CD4-positive, alpha-beta T cell treated with Interleukin-6 for 4 hours (primary cell): Measurements from ENCODE around the gene HEATR5B.

Source experiments
- DNase-seq: peaks from one replicate; pipeline ENCODE4 v3.0.0-alpha.2; 2020; ENCODE audit warnings: mixed read lengths

The HEATR5B gene

DNA sequence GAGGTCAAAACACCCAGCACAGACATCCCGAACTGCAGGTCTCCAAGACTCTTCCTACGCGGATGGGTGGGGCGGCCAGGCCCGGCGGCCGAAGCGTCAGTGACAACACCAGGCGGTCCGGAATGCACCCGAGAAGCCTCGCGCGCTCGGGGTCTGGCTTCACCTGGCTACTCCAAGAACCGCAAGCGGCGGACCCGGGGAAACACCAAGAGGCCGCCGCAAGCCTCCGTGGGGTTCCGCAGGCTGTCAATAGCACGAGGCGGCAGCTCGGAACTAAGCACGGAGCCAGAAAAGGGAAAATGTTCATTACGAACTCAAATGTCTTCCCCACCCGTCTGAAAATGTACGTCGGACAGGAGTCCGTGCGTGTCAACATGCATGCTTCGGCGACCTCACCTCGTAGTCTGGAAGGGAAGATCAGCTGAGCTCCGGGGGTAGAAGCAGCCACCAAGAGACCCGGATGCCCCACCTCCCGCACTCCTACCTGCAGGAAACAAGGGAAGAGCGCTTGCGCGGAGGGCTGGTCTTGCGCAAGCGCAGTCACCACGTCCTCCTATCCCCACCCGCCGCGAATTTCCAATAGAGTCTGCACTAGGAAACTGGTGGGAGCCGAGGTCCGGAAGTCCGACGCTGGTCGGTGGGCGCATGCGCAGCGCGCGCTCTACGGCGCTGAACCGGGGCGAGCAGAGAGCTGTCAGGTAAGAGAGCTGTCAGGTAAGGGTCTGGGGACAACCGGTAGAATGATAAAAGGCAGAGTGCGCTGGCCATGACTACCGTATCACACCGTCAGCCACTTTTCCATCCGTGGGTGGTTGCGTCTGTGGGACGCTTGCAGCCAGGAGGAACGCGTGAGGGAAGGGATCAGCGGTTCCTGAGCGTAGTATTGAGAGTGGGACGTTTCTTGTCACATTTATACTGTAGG, at the start of gene HEATR5B, which contains the start of gene GPATCH11:
TSS of gene HEATR5B (minus strand) at position 500 of the 922 bp plus-strand sequence. CDS start 958 bp downstream, outside the sequence.
TSS of gene GPATCH11 (plus strand) at position 646 of the 922 bp plus-strand sequence. CDS start 3,864 bp downstream, outside the sequence.
- DNase-seq, result peak; percentile 96

DNA sequence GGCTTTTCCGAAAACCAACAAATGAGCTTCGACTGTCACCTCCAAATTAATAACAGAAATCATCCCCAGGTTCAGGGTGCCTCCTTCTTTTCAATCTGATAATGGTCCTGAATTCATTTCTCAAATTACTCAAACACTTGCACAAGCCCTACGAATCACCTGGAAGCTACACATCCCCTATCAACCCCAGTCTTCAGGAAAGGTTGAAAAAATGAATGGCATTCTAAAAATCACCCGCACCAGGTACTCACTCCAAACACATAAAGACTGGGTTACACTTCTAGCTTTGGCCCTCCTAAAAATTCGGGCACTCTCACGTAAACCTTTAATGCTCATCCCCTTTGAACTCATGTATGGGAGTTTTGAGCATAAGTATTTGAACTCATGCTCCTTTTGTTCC, 48.7 kb upstream of the HEATR5B start:
- DNase-seq, result no peak

DNA sequence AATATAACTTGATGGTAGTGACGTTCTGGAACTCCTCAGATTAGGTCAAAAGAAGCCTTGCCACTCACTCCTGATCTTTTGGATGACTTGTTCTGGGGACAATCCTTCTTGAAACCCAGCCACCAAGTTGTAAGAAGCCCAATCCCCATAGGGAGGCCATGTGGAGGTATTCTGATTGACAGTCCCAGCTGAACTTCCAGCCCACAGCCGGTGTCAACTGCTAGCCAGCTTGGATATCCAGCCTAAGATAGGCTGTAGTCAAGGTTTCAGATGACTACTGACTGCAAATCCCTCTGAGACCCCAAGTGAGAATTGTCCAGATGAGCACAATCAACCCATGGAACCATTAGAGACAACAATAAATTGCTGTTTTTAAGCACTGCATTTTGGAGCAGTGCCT, 41.2 kb upstream of the HEATR5B start:
- no peak for DNase-seq

DNA sequence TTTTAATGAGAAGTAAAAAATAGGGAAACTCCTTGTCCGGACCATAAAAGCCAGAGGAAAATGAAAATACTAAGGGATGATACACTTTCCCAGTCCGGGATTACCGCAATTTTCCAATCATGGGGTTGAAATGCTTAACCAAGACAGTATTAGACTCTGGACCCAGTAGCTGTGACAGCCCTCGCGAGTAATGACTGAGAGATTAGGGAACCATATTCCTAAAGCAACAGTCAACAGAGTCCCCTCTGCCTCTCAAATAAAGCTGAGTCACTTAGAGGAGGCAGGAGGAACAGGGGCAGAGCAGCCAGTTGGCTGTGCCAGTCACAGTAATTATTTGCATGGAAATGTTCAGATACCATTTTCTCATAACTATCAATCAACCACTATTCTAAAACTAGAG, 35.0 kb upstream of the HEATR5B start:
- no peak for DNase-seq

DNA sequence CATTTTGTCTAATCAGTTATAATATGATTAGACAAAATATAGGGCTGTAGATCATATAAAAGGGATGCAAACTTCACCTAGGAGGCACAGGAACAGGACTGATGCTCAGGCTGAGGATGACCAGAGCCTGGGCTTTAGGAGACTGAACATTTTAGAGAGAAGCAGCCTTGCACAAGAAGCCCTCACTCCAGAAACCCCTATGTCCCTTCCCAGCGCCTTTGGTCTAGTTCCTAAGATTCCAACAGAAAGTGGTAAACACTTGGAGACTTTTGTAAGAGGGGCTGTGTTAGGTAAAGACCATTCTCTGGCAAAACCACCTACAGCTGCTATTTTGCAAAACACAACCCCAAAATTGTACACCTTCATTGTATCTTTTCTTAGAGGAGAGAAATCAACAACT, 33.4 kb upstream of the HEATR5B start:
- no peak for DNase-seq

DNA sequence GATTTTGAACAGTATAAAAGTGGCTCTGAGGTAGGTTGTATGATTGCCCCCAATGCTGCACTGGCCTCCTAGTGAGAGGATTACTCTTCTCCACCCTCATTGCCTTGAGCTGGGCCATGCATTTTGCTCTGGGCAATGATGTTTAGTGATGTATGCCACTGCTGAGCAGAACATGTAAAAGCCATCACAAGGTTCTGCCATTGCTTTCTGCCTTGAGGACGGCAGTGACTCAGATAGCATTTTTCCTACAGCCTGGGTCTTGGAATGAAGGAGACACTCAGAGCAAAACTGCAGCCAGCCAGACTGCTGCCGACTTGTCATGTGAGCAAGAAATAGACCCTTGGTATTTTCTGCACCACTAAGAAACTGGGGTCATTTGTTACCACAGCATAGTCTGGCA, 27.8 kb upstream of the HEATR5B start:
- DNase-seq, result no peak

DNA sequence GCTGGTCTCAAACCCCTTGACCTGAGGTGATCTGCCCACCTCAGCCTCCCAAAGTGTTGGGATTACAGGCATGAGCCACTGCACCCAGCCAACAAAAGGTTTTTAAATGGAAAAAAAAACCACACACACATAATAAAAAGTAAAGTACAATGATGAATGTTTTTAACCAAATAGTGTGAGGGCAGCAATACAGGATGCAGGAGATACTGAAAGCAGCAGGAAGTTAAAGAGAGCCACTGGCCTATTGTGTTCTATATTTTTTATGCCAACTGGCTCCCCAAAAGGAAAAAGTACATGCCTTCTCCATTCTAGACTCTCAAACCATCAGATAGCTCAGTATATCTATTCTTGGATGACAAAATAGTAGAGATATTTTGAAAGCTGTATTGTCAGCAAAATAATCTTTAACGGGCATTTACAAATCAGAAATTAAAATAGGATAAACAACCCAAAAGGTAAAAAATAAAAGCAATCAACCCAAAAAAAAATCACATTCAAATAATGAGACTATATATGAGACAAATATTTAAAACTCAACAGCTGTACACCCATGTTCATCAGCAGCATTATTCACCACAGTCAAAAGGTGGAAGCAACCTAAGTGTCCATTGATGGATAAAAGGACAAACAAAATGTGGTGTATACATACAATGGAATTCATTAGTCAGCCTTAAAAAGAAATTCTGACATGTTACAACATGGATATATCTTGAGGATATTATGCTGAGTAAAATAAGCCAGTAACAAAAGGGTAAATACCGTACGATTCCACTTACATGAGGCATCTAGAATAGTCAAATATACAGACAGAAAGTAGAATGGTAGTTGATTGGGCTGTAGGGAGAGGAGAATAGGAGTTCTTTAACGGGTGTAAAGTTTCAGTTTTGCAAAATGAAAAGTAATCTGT, 26.4 kb upstream of the HEATR5B start:
- no peak for DNase-seq

DNA sequence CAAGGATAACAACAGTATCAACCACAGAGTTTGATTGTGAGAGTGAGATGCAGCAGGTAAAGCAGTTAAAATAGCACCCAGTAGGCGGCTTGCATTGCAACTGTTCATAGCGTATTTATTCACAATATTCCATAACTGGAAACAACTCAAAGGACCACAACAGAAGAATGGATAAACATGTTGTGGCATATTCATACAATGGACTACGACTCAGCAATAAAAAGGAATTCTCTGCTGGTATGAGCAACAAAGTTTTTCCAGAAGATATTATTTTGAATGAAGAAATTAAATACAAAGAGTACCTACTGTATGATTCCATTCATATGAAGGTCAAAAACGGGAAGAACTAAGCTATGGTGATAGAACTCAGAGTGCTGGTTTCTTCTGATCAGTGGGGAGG, 25.4 kb upstream of the HEATR5B start:
- no peak for DNase-seq

DNA sequence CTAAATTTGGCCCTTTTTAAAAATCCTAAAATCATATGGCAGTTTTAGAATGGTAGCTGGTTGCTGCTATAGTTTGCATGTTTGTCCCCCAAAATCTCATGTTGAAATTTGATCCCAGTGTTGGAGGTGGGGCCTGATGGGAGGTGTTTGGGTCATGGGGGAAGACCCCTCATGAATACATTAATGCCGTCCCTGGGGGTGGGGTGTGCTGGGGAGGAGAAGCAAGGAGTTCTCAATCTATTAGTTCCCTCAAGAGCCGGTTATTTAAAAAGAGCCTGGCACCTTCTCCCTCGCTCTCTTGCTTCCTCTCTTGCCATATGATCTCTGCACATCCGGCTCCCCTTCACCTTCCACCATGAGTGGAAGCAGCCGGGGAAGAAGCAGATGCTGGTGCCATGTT, 21.0 kb upstream of the HEATR5B start:
- no peak for DNase-seq

DNA sequence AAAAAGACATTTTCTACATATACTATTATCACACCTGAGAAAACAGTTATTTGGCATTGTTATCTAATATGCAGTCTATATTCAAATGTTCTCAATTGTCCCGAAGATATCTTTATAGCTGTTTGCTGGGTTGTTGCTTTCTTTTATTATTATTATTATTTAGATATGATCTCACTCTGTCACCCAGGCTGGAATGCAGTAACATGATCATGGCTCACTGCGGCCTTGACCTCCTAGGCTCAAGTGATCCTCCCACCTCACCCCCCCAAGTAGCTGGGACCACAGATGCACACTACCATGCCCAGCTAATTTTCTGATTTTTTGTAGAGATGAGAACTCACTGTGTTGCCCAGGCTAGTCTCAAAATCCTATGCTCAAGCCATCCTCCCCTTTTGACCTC, 20.0 kb upstream of the HEATR5B start:
- no peak for DNase-seq

DNA sequence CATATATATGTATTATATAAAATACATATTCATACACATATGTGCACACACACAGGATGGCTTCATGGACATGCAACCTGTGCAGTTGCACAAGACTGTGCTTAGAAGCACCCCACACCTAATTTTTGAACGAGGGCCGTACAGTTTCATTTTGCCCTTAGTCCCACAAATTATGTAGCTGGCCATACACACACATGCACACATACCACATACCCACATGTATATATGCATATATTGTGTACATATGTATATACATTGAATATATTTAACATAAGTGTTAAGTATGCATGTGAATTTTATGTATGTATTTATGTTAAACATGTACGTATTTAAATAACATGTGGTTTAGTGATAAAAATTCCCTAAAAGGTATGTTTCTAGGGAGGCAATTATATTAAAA, 18.4 kb upstream of the HEATR5B start:
- no peak for DNase-seq

DNA sequence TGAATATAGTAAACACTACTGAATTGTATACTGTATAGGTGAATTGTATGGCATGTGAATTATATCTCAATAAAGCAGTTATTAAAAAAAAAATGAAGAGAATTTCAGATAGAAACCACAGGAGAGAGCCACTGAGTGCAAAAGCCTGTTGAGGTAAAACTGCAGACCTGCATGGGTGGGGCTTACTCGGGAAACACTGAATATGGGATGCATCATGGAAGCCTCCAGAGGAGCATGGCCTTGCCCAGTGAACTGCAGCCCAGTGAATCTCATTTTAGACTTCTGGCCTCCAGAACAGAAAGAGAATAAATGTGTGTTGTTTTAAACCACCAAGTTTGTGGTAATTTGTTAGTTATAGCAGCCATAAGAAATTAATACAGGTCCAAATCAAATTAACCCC, 15.9 kb upstream of the HEATR5B start:
- DNase-seq, result no peak

DNA sequence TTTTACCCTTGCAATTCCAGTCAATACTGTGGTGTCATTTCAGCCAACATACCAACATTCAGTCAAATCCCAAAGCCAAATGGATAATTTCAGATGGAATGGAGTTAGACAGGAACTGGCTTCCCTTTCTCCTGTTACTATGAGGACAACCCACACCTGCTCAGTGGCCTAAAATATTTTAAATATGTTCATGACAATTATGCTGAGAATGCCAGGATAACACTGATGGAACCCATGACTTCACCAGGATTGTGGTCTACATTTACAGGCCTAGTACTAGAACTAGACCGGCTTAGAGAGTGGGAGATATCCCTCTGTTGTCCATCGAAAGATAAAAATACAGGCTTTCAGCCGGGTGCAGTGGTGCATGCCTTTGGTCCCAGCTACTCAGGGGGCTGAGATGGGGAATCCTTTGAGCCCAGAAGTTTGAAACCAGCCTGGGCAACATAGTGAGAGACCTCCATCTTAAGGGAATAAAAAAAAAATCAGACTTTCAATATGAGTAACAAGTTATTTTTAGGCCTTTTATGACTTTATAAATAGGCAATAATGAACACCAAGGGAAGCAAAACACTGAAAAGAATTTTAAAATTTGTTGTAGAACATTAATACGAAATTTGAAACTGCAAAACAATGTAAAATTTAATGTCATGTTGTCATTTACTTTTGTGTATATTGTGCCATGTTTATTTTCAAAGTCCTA, 14.4 kb upstream of the HEATR5B start:
- DNase-seq, result no peak

DNA sequence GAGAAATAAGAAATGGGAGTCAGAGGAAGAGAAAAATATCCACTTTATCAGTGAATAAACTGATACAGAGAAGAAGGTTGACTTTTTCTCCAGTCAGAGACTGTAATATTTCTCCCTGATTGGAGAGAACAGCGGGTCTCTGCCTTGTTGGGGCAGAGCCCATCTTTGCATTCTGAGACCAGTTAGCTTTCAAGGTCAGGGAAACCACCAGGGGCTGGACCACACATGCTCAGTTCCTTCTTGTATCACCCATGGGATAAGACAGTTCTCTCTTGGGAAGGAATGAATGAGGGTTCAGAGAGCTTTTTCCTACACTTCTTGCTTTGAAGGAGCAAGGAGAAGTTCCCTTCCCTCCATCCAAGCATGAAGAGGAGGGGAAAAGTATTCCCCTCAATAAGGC, 12.4 kb upstream of the HEATR5B start:
- DNase-seq, result no peak

DNA sequence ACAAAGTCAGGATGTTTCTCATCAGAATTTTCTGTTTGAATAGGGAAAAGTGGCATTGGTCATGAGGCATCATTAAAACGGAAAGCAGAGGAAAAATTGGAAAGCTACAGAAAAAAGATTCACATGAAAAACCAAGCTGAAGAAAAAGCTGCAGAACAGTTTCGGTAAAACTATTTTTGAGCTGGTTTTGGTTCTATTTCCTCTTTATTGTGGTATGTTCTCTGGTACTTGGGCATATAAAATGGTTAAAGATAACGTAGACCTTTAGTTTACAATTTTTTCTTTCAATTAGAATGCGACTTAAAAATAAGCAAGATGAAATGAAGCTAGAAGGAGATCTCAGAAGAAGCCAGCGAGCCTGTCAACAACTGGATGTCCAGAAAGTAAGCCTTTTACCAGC, 7.7 kb upstream of the HEATR5B start:
- DNase-seq, result no peak

DNA sequence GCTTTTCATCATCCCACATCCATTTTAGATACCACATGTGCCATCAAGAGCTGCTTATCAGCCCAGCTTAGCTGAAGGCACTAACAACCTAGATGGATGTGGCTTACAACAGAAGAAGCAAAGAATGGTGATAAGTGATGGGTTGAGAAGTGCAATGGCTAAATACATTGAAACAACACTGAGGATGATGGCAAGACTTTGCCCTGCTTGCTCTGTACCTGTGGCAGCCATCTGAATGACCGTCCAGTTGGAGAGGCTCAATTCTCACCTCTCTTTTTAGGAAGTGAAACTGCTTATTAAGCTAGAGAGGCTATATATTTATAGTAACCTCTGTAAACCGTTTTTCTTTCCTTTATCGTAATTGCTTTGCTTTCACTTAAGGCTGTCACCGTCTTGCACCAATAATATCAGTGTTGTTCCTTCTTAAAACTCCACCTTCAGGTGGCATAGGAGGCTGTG, 5.9 kb upstream of the HEATR5B start:
- DNase-seq, result no peak

DNA sequence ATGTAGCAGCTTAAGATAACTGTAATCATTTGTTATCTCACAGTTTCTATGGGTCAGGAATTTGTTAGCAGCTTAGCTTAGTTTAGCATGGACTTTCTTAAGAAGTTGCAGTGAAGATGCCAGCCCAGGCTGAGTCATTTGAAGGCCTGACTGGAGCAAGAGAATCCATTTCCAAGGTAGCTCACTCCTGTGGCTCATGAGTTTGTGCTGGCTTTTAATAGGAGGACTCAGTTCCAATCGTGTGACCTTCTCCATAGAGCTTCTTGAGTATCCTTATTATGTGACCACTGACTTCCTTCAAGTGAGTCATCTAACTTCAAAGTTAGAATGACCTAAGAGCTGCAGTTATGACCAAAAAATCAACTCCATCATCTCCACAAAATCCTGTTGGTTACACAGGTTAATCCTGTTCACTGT, 1.6 kb upstream of the HEATR5B start:
- no peak for DNase-seq

DNA sequence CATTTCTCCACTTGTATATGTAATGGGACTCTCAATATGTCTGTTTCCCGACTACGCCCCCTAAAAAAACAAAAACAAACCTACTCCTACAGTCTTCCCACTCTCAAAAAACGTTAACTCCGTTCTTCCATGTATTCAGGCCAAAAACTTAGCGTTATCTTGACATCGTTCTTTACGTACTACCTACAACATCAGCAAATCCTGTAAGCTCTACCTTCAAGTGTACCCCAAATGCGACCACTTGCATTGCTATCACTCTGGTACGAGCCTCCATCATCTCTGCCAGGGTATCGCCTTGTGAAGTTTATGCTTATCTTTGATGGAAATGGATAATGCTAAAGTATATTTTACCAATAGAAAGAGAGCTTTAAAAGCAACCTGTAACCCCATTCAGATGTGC, 625 bp upstream of the HEATR5B start:
- no peak for DNase-seq

DNA sequence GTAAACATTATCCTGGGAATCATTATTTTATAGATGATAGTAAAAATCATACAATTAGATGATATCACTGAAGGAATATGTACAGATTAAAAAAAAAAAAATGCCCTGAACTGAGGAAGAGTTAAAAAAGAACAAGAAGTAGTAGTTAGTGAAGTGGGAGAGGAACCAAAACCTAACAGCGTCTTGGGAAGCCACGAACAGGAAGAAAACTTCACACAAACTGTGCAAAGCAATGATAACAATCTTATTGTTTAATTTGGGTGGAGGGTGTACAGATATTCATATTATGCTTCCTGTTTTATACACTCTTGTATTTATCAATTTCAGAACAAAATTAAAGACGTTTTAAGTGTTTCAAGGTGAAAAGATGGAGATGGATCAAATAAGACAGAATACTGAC, 3.5 kb downstream of the HEATR5B start:
- no peak for DNase-seq

DNA sequence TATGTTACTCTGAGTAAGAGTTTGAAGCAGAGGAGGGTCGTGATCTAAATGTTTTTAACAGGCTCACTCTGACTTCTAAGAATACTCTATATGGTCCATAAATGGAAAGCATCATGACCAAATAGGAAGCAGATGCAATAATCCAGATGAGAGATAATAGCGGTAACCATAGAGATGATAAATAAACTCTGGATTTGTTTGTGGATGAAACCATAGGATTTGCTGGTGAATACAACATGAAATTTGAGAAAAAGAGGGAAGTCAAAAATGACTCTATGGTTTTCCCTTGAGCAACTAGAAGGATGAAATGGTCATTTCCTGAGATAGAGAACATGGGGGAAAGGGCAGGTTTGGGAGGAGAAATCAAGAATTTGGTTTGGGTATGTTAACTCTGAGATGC, 3.9 kb downstream of the HEATR5B start:
- DNase-seq, result no peak

DNA sequence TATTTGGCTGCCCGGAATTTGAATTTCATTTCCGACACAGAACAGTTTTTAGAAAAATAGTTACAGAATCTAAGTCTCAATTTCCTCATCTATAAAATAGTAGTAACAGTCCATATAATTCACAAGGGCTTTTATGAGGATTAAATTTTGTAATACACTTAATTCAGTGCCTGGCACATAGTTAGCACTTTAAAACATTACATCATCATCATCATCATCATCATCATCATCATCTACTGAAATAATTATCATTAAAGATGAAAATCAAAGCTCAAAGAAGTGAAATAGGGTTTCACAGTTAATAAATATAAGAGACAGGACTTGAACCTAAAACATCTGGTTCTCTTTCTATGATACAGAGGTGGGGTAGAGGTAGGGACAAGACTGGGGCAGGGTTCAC, 13.2 kb downstream of the HEATR5B start:
- DNase-seq, result no peak

DNA sequence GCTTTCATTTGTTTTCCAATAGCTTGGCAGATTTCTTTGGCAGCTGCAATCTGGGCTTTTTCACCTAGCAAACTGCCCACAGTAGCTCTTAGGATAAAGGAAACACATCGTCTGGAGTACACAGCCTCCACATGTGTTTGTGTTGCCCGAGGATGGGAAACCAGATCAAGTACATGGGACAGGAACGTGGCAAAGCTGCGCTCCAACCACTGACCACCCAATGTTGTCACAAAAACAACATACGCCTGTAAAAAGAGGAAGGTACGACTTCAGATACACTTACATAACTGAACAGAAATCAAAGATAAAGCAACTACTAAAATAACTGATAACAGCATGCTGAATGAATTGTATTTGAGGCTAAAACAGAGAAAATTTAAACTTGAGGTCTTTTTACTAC, 15.5 kb downstream of the HEATR5B start:
- DNase-seq, result no peak

DNA sequence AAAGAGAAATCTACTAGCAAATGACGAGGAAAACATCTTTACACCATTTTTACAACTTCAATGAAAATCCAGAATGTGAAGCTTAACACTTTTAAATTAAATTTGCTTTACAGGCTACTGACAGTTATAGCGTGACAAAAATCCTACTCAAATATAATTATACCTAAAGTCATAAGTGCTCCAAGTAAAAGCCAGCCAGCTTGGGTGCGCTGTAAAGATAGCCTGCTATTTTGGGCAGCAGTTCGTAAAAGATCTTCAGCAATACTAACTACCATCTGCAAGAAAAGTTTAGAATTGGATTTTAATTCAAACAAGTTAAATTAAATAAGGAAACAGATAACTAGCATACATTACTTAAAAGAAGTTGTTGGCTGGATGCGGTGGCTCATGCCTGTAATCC, 22.4 kb downstream of the HEATR5B start:
- DNase-seq, result no peak
